HCT116 (cell line): ENCODE results near the gene PDE8A. TPM values are rescaled to one million over a fixed set of nuclear protein-coding genes. Genes with fewer than 3 reads are reported as not detected.

Experiments used
- ATAC-seq: fragments of 200-7000 bp; cut with Tn5 transposase; 2 replicates; pipeline ENCODE4 v1.9.1; 2020; ENCODE audit warnings: mild to moderate bottlenecking, moderate library complexity
- BruUV-seq: library from RNA; stranded (reverse); fragments of 400-500 nt; replicated peaks from 2 replicates; lab custom pipeline; 2021; lab: Mats Ljungman, UMichigan
- CTCF ChIA-PET: fragments of 300-600 bp; sonication (Branson Sonifier 250); formaldehyde crosslinking; loops from one replicate; lab custom pipeline; 2021; ENCODE audit warnings: antibody characterized with exemption; lab: Charles Lee
- POLR2A ChIA-PET: fragments of 300-600, 350-600 bp; sonication (Branson Sonifier 250); formaldehyde crosslinking; loops from one replicate; lab custom pipeline; 2021; ENCODE audit warnings: antibody characterized with exemption; lab: Charles Lee
- RAD21 ChIA-PET, 2 experiments: fragments of 300-600 bp; sonication (Branson Sonifier 250); formaldehyde crosslinking; loops; one replicate each; lab custom pipeline; 2023; ENCODE audit warnings: low total read pairs in 2 of 2; ENCODE audit not compliant: uncharacterized antibody in 2 of 2, unreplicated experiment in 2 of 2, low non-redundant PET in 1 of 2; lab: Charles Lee
- DNase-seq: peaks from one replicate; pipeline ENCODE4 v3.0.0-alpha.2; 2010; ENCODE audit warnings: low read depth, low spot score
- H2AFZ ChIP-seq: fragments of 200-600 bp; shearing (Covaris generic), sonication (generic); 2 replicates; pipeline ENCODE4 v1.6.1; 2017; ENCODE audit warnings: low read depth, mixed run types, mixed read lengths, antibody characterized with exemption, low read length; ENCODE audit not compliant: poor library complexity, severe bottlenecking
- H3K27ac ChIP-seq: 2 replicates; pipeline ENCODE4 v1.5.1; 2012; ENCODE audit warnings: low read depth, low read length
- H3K27me3 ChIP-seq: fragments of 200-600 bp; sonication (generic); 2 replicates; pipeline ENCODE4 v1.6.1; 2016; ENCODE audit warnings: mixed run types, low read length, mixed read lengths; ENCODE audit not compliant: insufficient read depth
- H3K36me3 ChIP-seq, 2 experiments: fragments of 200-500 bp in 1 of 2; fragments of 200-600 bp in 1 of 2; sonication (Bioruptor generic) in 1 of 2; sonication (generic) in 1 of 2; 2 replicates each; pipeline versions ENCODE4 v1.5.1 to v1.6.1; 2014 to 2016; ENCODE audit warnings: low read length in 2 of 2, inconsistent platforms in 1 of 2, mixed read lengths in 1 of 2, mixed run types in 1 of 2; ENCODE audit not compliant: insufficient read depth in 2 of 2, control insufficient read depth in 1 of 2
- H3K4me1 ChIP-seq, 2 experiments: fragments of 200-600 bp in 1 of 2; sonication (generic) in 1 of 2; 2 replicates each; pipeline versions ENCODE4 v1.5.1 to v1.6.1; 2012 to 2017; ENCODE audit warnings: low read length in 2 of 2, inconsistent platforms in 1 of 2, mild to moderate bottlenecking in 1 of 2, mixed read lengths in 1 of 2, mixed run types in 1 of 2, moderate library complexity in 1 of 2; ENCODE audit not compliant: insufficient read depth in 2 of 2, control insufficient read depth in 1 of 2
- H3K4me2 ChIP-seq: fragments of 200-600 bp; sonication (generic); 2 replicates; pipeline ENCODE4 v1.6.1; 2017; ENCODE audit warnings: mixed run types, low read length, mixed read lengths
- H3K4me3 ChIP-seq, 2 experiments: fragments of 200-600 bp in 1 of 2; sonication (generic) in 1 of 2; replicated peaks in 1 of 2; 2 replicates each; pipeline ENCODE4 v1.5.1; 2011 to 2016; ENCODE audit warnings: low read length in 2 of 2, control low read depth in 1 of 2, low read depth in 1 of 2, mild to moderate bottlenecking in 1 of 2, mixed read lengths in 1 of 2, mixed run types in 1 of 2
- H3K79me2 ChIP-seq: fragments of 200-600 bp; sonication (generic); 2 replicates; pipeline ENCODE4 v1.6.1; 2017; ENCODE audit warnings: mild to moderate bottlenecking, mixed run types, low read length, moderate library complexity, mixed read lengths; ENCODE audit not compliant: insufficient read depth
- H3K9ac ChIP-seq: fragments of 200-600 bp; sonication (generic); 2 replicates; pipeline ENCODE4 v1.6.1; 2016; ENCODE audit warnings: low read length, mixed read lengths
- H3K9me2 ChIP-seq: fragments of 200-600 bp; sonication (generic), shearing (Covaris generic); 2 replicates; pipeline ENCODE4 v1.6.1; 2017; ENCODE audit warnings: mixed run types, mild to moderate bottlenecking, moderate library complexity; ENCODE audit not compliant: insufficient read depth
- H3K9me3 ChIP-seq, 2 experiments: fragments of 200-500 bp in 1 of 2; fragments of 200-600 bp in 1 of 2; sonication (Bioruptor generic) in 1 of 2; sonication (generic) in 1 of 2; 2 replicates each; pipeline ENCODE4 v1.6.1; 2014 to 2017; ENCODE audit warnings: low read length in 2 of 2, mixed read lengths in 2 of 2, inconsistent platforms in 1 of 2, low read depth in 1 of 2, mild to moderate bottlenecking in 1 of 2, mixed run types in 1 of 2, moderate library complexity in 1 of 2; ENCODE audit not compliant: control insufficient read depth in 1 of 2, insufficient read depth in 1 of 2
- H4K20me1 ChIP-seq: fragments of 200-600 bp; sonication (generic), shearing (Covaris generic); 2 replicates; pipeline ENCODE4 v1.6.1; 2017; ENCODE audit warnings: mixed run types, mild to moderate bottlenecking, moderate library complexity; ENCODE audit not compliant: insufficient read depth
- ATF3 ChIP-seq: IDR thresholded peaks from 2 replicates; pipeline ENCODE4 v1.6.1; 2012
- CBX3 ChIP-seq: IDR thresholded peaks from 2 replicates; pipeline ENCODE4 v1.6.1; 2012; ENCODE audit warnings: low read depth
- CEBPB ChIP-seq: IDR thresholded peaks from 2 replicates; pipeline ENCODE4 v1.6.1; 2012; ENCODE audit warnings: low read depth
- CTCF ChIP-seq, 3 experiments: fragments of 200-600 bp in 1 of 3; sonication (generic) in 1 of 3; IDR thresholded peaks in 2 of 3; conservative IDR thresholded peaks in 1 of 3; 2 replicates each; pipeline ENCODE4 v1.5.1; 2012 to 2017; ENCODE audit warnings: low read depth in 2 of 3, low read length in 2 of 3, antibody characterized with exemption in 1 of 3, borderline replicate concordance in 1 of 3, control low read depth in 1 of 3, mild to moderate bottlenecking in 1 of 3, mixed read lengths in 1 of 3, mixed run types in 1 of 3, moderate library complexity in 1 of 3; ENCODE audit not compliant: insufficient read depth in 1 of 3
- EGR1 ChIP-seq: IDR thresholded peaks from 2 replicates; pipeline ENCODE4 v1.6.1; 2012; ENCODE audit warnings: low read depth
- ELF1 ChIP-seq: IDR thresholded peaks from 2 replicates; pipeline ENCODE4 v1.6.1; 2012; ENCODE audit warnings: low read depth, borderline replicate concordance
- JUND ChIP-seq: IDR thresholded peaks from 2 replicates; pipeline ENCODE4 v1.6.1; 2012
- MAX ChIP-seq: IDR thresholded peaks from 2 replicates; pipeline ENCODE4 v1.6.1; 2012
- POLR2AphosphoS5 ChIP-seq: IDR thresholded peaks from 2 replicates; pipeline ENCODE4 v1.6.1; 2011; ENCODE audit warnings: mild to moderate bottlenecking, low read depth, low read length, moderate library complexity
- RAD21 ChIP-seq: IDR thresholded peaks from 2 replicates; pipeline ENCODE4 v1.6.1; 2012; ENCODE audit warnings: low read depth, mild to moderate bottlenecking
- REST ChIP-seq: IDR thresholded peaks from 2 replicates; pipeline ENCODE4 v1.6.1; 2012; ENCODE audit warnings: low read depth
- SIN3A ChIP-seq: IDR thresholded peaks from 2 replicates; pipeline ENCODE4 v1.6.1; 2012; ENCODE audit warnings: low read depth
- SP1 ChIP-seq: IDR thresholded peaks from 2 replicates; pipeline ENCODE4 v1.6.1; 2012; ENCODE audit warnings: low read depth
- SRF ChIP-seq: IDR thresholded peaks from 2 replicates; pipeline ENCODE4 v1.6.1; 2012; ENCODE audit warnings: low read depth
- TCF7L2 ChIP-seq: IDR thresholded peaks from 2 replicates; pipeline ENCODE4 v1.7.0; 2011; ENCODE audit warnings: borderline replicate concordance, inconsistent platforms; ENCODE audit not compliant: insufficient read depth, insufficient read length; ENCODE audit errors: extremely low read depth
- YY1 ChIP-seq: IDR thresholded peaks from 2 replicates; pipeline ENCODE4 v1.6.1; 2011; ENCODE audit warnings: low read length, low read depth, moderate library complexity, mild to moderate bottlenecking; ENCODE audit not compliant: insufficient replicate concordance; ENCODE audit errors: extremely low read depth
- ZFX ChIP-seq: fragments of 450-650 bp; IDR thresholded peaks from 2 replicates; pipeline ENCODE4 v1.6.1; 2017
- intact Hi-C: fragments of 100-400 bp; cut with micrococcal nuclease; formaldehyde crosslinking; loops from 2 replicates; pipeline ENCODE4 v1.10.0; 2022
- total RNA-seq: library from RNA; stranded (reverse); gene quantifications from one replicate; pipeline ENCODE4 v1.2.1, GENCODE V29; 2021; ENCODE audit not compliant: unreplicated experiment

Gene PDE8A
- total RNA-seq, 1 experiment from 2014 or later, result 37.8 TPM

- Histone ChIP-seq H3K4me1 (peaks cover 13 to 25% of the 10 kb centered on the region in 2 experiments), H3K9me3 (no peaks in the 10 kb centered on the region), H3K27ac (no peak overlapping the region), H3K4me2 (no peak overlapping the region), H3K9ac (no peak overlapping the region), H3K4me3 (no peak overlapping the region), H3K27me3 (no peaks in the 10 kb centered on the region), H2AFZ (no peak overlapping the region), H3K79me2 (peaks cover 92% of the 10 kb centered on the region), H3K9me2 (no peaks in the 10 kb centered on the region), H4K20me1 (no peaks in the 10 kb centered on the region), H3K36me3 (no peaks in the 10 kb centered on the region)
- TF ChIP-seq CEBPB (no peak), SP1 (no peak), MAX (no peak), ZFX (no peak), YY1 (no peak), ATF3 (no peak), SIN3A (no peak), RAD21 (no peak), TCF7L2 (no peak), CBX3 (no peak), EGR1 (no peak), POLR2AphosphoS5 (no peak), JUND (no peak), SRF (no peak), REST (no peak), ELF1 (no peak), CTCF (IDR thresholded peaks at IDR 0.05 in 2 of 3, conservative IDR thresholded peaks at IDR 0.05 in 1 of 3; ENCODE audit: borderline replicate concordance in 1 of 3, insufficient read depth in 1 of 3, low read depth in 2 of 3, low read length in 2 of 3) (no peak)
- POLR2A ChIA-PET, result no interaction called here
- CTCF ChIA-PET, result no interaction called here
- ATAC-seq (no peak), DNase-seq (no peak)
- intact Hi-C loops, result no loop called here
- BruUV-seq, result no TSS peak
- RAD21 ChIA-PET, result no interaction called here
Observed at GRCh38 chr15:84990507-84990906, 8.9 kb downstream of the PDE8A start.
